ENCODE data around the gene TRIM63. TPM values are rescaled to one million over a fixed set of nuclear protein-coding genes. Genes with fewer than 3 reads are reported as not detected.

The TRIM63 gene
- total and polyA plus RNA-seq, 9 of the 15 experiments (the other 6 are each of a cell fraction or from before 2014, with no cell fraction given), result 0.08 to 0.57 (median 0.36) TPM

GRCh38 chr1:26078286-26079177 is 11.1 kb upstream of the TRIM63 start:
- Histone ChIP-seq H3K4me2 (ENCODE audit: insufficient read depth, low read length) (peak overlapping the region; percentile 53), H3K4me3 (no peak overlapping the region), H3K9me1 (ENCODE audit: control insufficient read depth, insufficient read depth, low read length) (no peaks in the 10 kb centered on the region), H3K9me3 (replicated peaks; ENCODE audit: control insufficient read depth, insufficient read depth, low read depth, low read length) (no peaks in the 10 kb centered on the region), H3K79me2 (ENCODE audit: control insufficient read depth, insufficient read depth, low read length) (no peaks in the 10 kb centered on the region), H3K4me1 (replicated peaks in 1 of 2; ENCODE audit: control insufficient read depth in 2 of 2, insufficient read depth in 2 of 2, low read length in 2 of 2) (peaks cover 24 to 56% of the 10 kb centered on the region in 2 experiments), H2AFZ (ENCODE audit: low read depth, low read length) (peak overlapping the region; percentile 91), H4K20me1 (replicated peaks; ENCODE audit: control insufficient read depth, insufficient read depth, low read length) (no peaks in the 10 kb centered on the region), H3K27ac (ENCODE audit: extremely low read depth, low read depth, low read length) (peak overlapping the region; percentile 71), H3K27me3 (ENCODE audit: control insufficient read depth in 2 of 2, insufficient read depth in 2 of 2, low read length in 2 of 2) (no peaks in the 10 kb centered on the region), H3K9ac (ENCODE audit: insufficient read depth in 1 of 2, low read depth in 2 of 2, low read length in 2 of 2) (peak overlapping the region; percentile 40 to 78; a peak in 3 of 4 replicates), H3K36me3 (ENCODE audit: control insufficient read depth, insufficient read depth, low read length) (no peaks in the 10 kb centered on the region)
- ChIA-PET CTCF (ENCODE audit: low intra/inter-chr PET ratio) (no interaction called here), POLR2A (interaction anchor here (0.6 to 4.8 kb wide), 7 partner anchors 8 to 149 kb away, joined by 3 to 33 read pairs (median 3); partner anchors contain the start of gene TRIM63)
- in situ Hi-C loops (cut with MboI), result no loop called here
- no TSS peak for BruUV-seq (replicated peaks)
- FAIRE-seq (peak; percentile 52), ATAC-seq (peak; percentile 20), DNase-seq (ENCODE audit: extremely low read depth in 1 of 4, low spot score in 3 of 4) (peak in 1 of 4 experiments; percentile 65)
- 4% methylated on average over 8 of the region's 8 CpGs for WGBS (ENCODE audit: insufficient coverage, low coverage, missing lambda C conversion rate)
- intact Hi-C loops (cut with micrococcal nuclease), result no loop called here
- peak; percentile 78 for TF ChIP-seq CBFA2T3 (IDR thresholded peaks at IDR 0.05)
- TF ChIP-seq DPF2 (IDR thresholded peaks at IDR 0.05), result peak; percentile 89
- no peak for TF ChIP-seq STAT5B (CRISPR knock-in tag; IDR thresholded peaks at IDR 0.05)
- TF ChIP-seq RBBP5 (IDR thresholded peaks at IDR 0.05; ENCODE audit: borderline replicate concordance, insufficient read depth, low read length, poor library complexity, severe bottlenecking), result peak; percentile 34
- TF ChIP-seq TAL1 (IDR thresholded peaks at IDR 0.05), result peak; percentile 52
- peak; percentile 89 for TF ChIP-seq HMBOX1 (IDR thresholded peaks at IDR 0.05)
- TF ChIP-seq DACH1 (IDR thresholded peaks at IDR 0.05; ENCODE audit: partially characterized antibody), result peak; percentile 68
- no peak for TF ChIP-seq FOXJ3 (CRISPR knock-in tag; IDR thresholded peaks at IDR 0.05)
- no peak for TF ChIP-seq RFX7 (CRISPR knock-in tag; IDR thresholded peaks at IDR 0.05)
- TF ChIP-seq CBFA2T2 (conservative IDR thresholded peaks at IDR 0.05), result peak; percentile 48; the same call in 1 of the 2 replicates
- 0 out of 2 replicates have a peak, but pooled peaks have one; percentile 2 for TF ChIP-seq HINFP (tag; conservative IDR thresholded peaks at IDR 0.05; ENCODE audit: low read depth)
- no peak for TF ChIP-seq ID3 (CRISPR knock-in tag; IDR thresholded peaks at IDR 0.05)
- 0 out of 2 replicates have a peak, but pooled peaks have one; percentile 30 for TF ChIP-seq ID3 (tag; IDR thresholded peaks at IDR 0.05)
- TF ChIP-seq CLOCK (CRISPR knock-in tag; IDR thresholded peaks at IDR 0.05; ENCODE audit: borderline replicate concordance), result no peak
- no peak for TF ChIP-seq TARDBP (IDR thresholded peaks at IDR 0.05)
- peak in 1 of 2 experiments; percentile 62; a peak in 1 of 4 replicates for TF ChIP-seq RCOR1 (IDR thresholded peaks at IDR 0.05; ENCODE audit: borderline replicate concordance in 1 of 2, low read depth in 2 of 2, low read length in 2 of 2)
